WI38 (cell line): ENCODE measurements around the gene RIMKLA.

Source experiments
- H3K4me3 ChIP-seq: 2 replicates; pipeline ENCODE4 v1.5.1; 2011; ENCODE audit warnings: low read depth, mild to moderate bottlenecking, control low read depth, low read length
- CTCF ChIP-seq: IDR thresholded peaks from 2 replicates; pipeline ENCODE4 v1.5.1; 2012; ENCODE audit warnings: low read depth, mild to moderate bottlenecking, control low read depth, low read length

The RIMKLA gene

GRCh38 chr1:42449256-42449655 lies 68.7 kb downstream of the RIMKLA start:
- H3K4me3 ChIP-seq, result no peak overlapping the region
- TF ChIP-seq CTCF, result no peak

- H3K4me3 ChIP-seq, result no peak overlapping the region
- no peak for TF ChIP-seq CTCF
Measured at GRCh38 chr1:42450061-42450460, 69.5 kb downstream of the RIMKLA start.

- no peak for TF ChIP-seq CTCF
- no peak overlapping the region for H3K4me3 ChIP-seq
Measured at GRCh38 chr1:42453386-42453785, 72.8 kb downstream of the RIMKLA start.

GRCh38 chr1:42454403-42454802 lies 73.8 kb downstream of the RIMKLA start:
- TF ChIP-seq CTCF, result no peak
- no peak overlapping the region for H3K4me3 ChIP-seq

GRCh38 chr1:42456010-42456753 lies 75.6 kb downstream of the RIMKLA start, which contains the start of the genes PPCS and ZMYND12:
TSS of gene PPCS (plus strand) at chr1:42456543. CDS start at chr1:42456566, 23 bp downstream.
TSS of gene ZMYND12 (minus strand) at chr1:42456022. CDS start at chr1:42455997, 25 bp downstream.
- TF ChIP-seq CTCF, result no peak
- H3K4me3 ChIP-seq, result peak within 1 kb of the TSS; percentile 56

- H3K4me3 ChIP-seq, result peak overlapping the region; percentile 56
- TF ChIP-seq CTCF, result no peak
Measured at GRCh38 chr1:42456754-42457089, 76.1 kb downstream of the RIMKLA start.

GRCh38 chr1:42461196-42461595 lies 80.6 kb downstream of the RIMKLA start:
- no peak overlapping the region for H3K4me3 ChIP-seq
- no peak for TF ChIP-seq CTCF
